ENCODE measurements around the gene PPP1R11. TPM values are rescaled to one million over a fixed set of nuclear protein-coding genes. Genes with fewer than 3 reads are reported as not detected.

The PPP1R11 gene
- total RNA-seq, 1 experiment from 2014 or later = 49.5 TPM

GRCh38 chr6:30062471-30063178, 4.4 kb upstream of the PPP1R11 start:
- H3K79me2 ChIP-seq (ENCODE audit: low read length) = peaks cover 47% of the 10 kb centered on the region

DNA sequence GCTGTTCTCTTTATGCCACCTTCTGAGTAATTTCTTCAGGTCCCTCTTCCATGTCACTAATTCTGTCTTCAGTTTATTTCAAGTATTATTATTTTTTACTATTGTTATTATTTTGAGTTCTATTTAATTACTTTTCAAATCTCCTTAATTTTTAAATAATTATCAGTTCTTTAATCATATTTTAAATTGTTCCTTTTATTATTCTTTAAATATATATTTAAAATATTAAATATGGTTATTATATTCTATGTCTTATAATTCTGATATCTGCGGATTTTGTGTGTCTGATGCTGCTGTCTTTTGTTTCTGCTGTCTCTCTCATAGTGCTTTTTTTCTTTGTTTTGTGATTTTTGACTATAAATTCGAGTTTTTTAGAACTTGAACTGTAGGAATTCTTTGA, 3.7 kb upstream of the PPP1R11 start:
- no peaks in the 10 kb centered on the region for H3K9me2 ChIP-seq (replicated peaks; ENCODE audit: low read length)
- ATAC-seq (no peak), DNase-seq (no peak)
- H3K9ac ChIP-seq (ENCODE audit: low read length) = no peak overlapping the region
- ChIA-PET POLR2A (ENCODE audit: unreplicated experiment) (no interaction called here), CTCF (no interaction called here)
- H3K79me2 ChIP-seq (ENCODE audit: low read length) = peaks cover 54% of the 10 kb centered on the region
- no TSS peak for BruUV-seq (replicated peaks)
- H4K20me1 ChIP-seq (ENCODE audit: low read length) = no peaks in the 10 kb centered on the region
- no peak overlapping the region for H2AFZ ChIP-seq (ENCODE audit: low read length)
- H3F3A ChIP-seq (ENCODE audit: low read length, unreplicated experiment) = no peaks in the 10 kb centered on the region
- H3K4me3 ChIP-seq (ENCODE audit: low read length) = no peak overlapping the region
- no peaks in the 10 kb centered on the region for H3K27me3 ChIP-seq (ENCODE audit: low read length)
- H3K27ac ChIP-seq (ENCODE audit: low read length) = no peak overlapping the region
- H3K4me2 ChIP-seq (ENCODE audit: low read length) = peak overlapping the region; percentile 91; the same call in 1 of the 2 replicates
- intact Hi-C loops (cut with micrococcal nuclease) = no loop called here
- peaks cover 35% of the 10 kb centered on the region for H3K4me1 ChIP-seq (ENCODE audit: insufficient read depth, low read length)
- no peak for TF ChIP-seq EZH2phosphoT487 (IDR thresholded peaks at IDR 0.05; ENCODE audit: borderline replicate concordance, low read length)
- TF ChIP-seq, protein P1, sequence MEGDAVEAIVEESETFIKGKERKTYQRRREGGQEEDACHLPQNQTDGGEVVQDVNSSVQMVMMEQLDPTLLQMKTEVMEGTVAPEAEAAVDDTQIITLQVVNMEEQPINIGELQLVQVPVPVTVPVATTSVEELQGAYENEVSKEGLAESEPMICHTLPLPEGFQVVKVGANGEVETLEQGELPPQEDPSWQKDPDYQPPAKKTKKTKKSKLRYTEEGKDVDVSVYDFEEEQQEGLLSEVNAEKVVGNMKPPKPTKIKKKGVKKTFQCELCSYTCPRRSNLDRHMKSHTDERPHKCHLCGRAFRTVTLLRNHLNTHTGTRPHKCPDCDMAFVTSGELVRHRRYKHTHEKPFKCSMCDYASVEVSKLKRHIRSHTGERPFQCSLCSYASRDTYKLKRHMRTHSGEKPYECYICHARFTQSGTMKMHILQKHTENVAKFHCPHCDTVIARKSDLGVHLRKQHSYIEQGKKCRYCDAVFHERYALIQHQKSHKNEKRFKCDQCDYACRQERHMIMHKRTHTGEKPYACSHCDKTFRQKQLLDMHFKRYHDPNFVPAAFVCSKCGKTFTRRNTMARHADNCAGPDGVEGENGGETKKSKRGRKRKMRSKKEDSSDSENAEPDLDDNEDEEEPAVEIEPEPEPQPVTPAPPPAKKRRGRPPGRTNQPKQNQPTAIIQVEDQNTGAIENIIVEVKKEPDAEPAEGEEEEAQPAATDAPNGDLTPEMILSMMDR (conservative IDR thresholded peaks at IDR 0.05; ENCODE audit: low read depth, low read length) = no peak
- no peak for TF ChIP-seq EZH2 (IDR thresholded peaks at IDR 0.05; ENCODE audit: low read length, unreplicated experiment)
- no peaks in the 10 kb centered on the region for H3K9me3 ChIP-seq (ENCODE audit: low read length)
- H3K36me3 ChIP-seq (ENCODE audit: low read depth, low read length) = 0 out of 2 replicates have a peak, but pooled peaks cover 3% of the 10 kb centered on the region

More at GRCh38 chr6:30062471-30063178, 4.4 kb upstream of the PPP1R11 start:
- POLR2A ChIA-PET (ENCODE audit: unreplicated experiment) = no interaction called here
- Histone ChIP-seq H3K36me3 (ENCODE audit: low read depth, low read length) (0 out of 2 replicates have a peak, but pooled peaks cover 5% of the 10 kb centered on the region), H3K4me1 (ENCODE audit: insufficient read depth, low read length) (peaks cover 28% of the 10 kb centered on the region), H3K4me2 (ENCODE audit: low read length) (peak overlapping the region; percentile 91), H3K4me3 (ENCODE audit: low read length) (peak overlapping the region; percentile 96), H3K9ac (ENCODE audit: low read length) (peak overlapping the region; percentile 91), H3K27ac (ENCODE audit: low read length) (no peak overlapping the region), H4K20me1 (ENCODE audit: low read length) (no peaks in the 10 kb centered on the region), H3K27me3 (ENCODE audit: low read length) (no peaks in the 10 kb centered on the region), H3K9me2 (replicated peaks; ENCODE audit: low read length) (no peaks in the 10 kb centered on the region), H2AFZ (ENCODE audit: low read length) (no peak overlapping the region), H3K9me3 (ENCODE audit: low read length) (no peaks in the 10 kb centered on the region), H3F3A (ENCODE audit: low read length, unreplicated experiment) (no peaks in the 10 kb centered on the region)
- TF ChIP-seq EZH2 (IDR thresholded peaks at IDR 0.05; ENCODE audit: low read length, unreplicated experiment) (no peak), EZH2phosphoT487 (IDR thresholded peaks at IDR 0.05; ENCODE audit: borderline replicate concordance, low read length) (no peak)
- TF ChIP-seq, protein P1 (conservative IDR thresholded peaks at IDR 0.05; ENCODE audit: low read depth, low read length) = no peak
- no TSS peak for BruUV-seq (replicated peaks)
- CTCF ChIA-PET = interaction anchor here (0.6 to 0.7 kb wide), 2 partner anchors 11 to 375 kb away, joined by 3 to 12 read pairs; no protein-coding TSS in a partner anchor
- intact Hi-C loops (cut with micrococcal nuclease) = no loop called here
- DNase-seq (peak; percentile 14), ATAC-seq (no peak)

DNA sequence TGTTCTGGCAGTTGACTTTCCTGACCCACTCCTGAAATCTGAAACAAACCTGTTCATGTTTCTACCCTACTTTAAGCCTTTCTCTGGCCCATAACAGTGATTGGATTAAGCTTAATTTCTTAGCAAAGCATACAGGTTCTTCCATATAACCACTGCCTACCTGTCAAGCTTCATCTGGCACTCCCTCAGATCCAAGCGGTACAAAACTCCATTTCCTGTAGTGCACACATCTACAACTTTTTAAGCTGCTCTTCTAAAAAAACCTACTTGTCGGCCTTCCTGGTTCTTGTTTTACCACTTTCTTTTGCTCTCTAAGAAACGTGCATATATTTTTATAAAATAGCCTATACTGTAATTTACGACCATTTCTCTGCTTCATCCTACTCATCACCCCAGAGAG, 916 bp upstream of the PPP1R11 start:
- no peaks in the 10 kb centered on the region for H3K27me3 ChIP-seq (ENCODE audit: low read length)
- BruUV-seq (replicated peaks) = no TSS peak
- peak overlapping the region; percentile 80 for H3K4me2 ChIP-seq (ENCODE audit: low read length)
- H3F3A ChIP-seq (ENCODE audit: low read length, unreplicated experiment) = no peaks in the 10 kb centered on the region
- H3K79me2 ChIP-seq (ENCODE audit: low read length) = peaks cover 42% of the 10 kb centered on the region
- no peak for ATAC-seq
- H3K9me3 ChIP-seq (ENCODE audit: low read length) = no peaks in the 10 kb centered on the region
- no peak for DNase-seq
- H3K9me2 ChIP-seq (replicated peaks; ENCODE audit: low read length) = no peaks in the 10 kb centered on the region
- no peaks in the 10 kb centered on the region for H4K20me1 ChIP-seq (ENCODE audit: low read length)
- H2AFZ ChIP-seq (ENCODE audit: low read length) = peak overlapping the region; percentile 70
- H3K27ac ChIP-seq (ENCODE audit: low read length) = peak overlapping the region; percentile 40
- intact Hi-C loops (cut with micrococcal nuclease) = loop anchor here (2.0 kb wide), 1 partner anchor 37 kb away; no protein-coding TSS in a partner anchor
- H3K9ac ChIP-seq (ENCODE audit: low read length) = peak overlapping the region; percentile 43
- no peak for TF ChIP-seq EZH2 (IDR thresholded peaks at IDR 0.05; ENCODE audit: low read length, unreplicated experiment)
- TF ChIP-seq EZH2phosphoT487 (IDR thresholded peaks at IDR 0.05; ENCODE audit: borderline replicate concordance, low read length) = no peak
- TF ChIP-seq, protein P1 (conservative IDR thresholded peaks at IDR 0.05; ENCODE audit: low read depth, low read length) = no peak
- POLR2A ChIA-PET (ENCODE audit: unreplicated experiment) = interaction anchor here (0.6 kb wide), 1 partner anchor 88 kb away, joined by 3 read pairs; no protein-coding TSS in a partner anchor
- 0 out of 2 replicates have a peak, but pooled peaks cover 3% of the 10 kb centered on the region for H3K36me3 ChIP-seq (ENCODE audit: low read depth, low read length)
- peak overlapping the region; percentile 70 for H3K4me3 ChIP-seq (ENCODE audit: low read length)
- H3K4me1 ChIP-seq (ENCODE audit: insufficient read depth, low read length) = peaks cover 26% of the 10 kb centered on the region
- CTCF ChIA-PET = no interaction called here

All from PC-3 (cell line).